Smooth muscle cell (in vitro differentiated cells): ENCODE measurements around the gene RER1. TPM values are rescaled to one million over a fixed set of nuclear protein-coding genes. Genes with fewer than 3 reads are reported as not detected.

ENCODE experiments used
- DNase-seq: peaks from one replicate; lab custom pipeline; 2025; ENCODE audit not compliant: unreplicated experiment; lab: John Stamatoyannopoulos, UW
- H2AFZ ChIP-seq: fragments of 200-600 bp; sonication (generic); 2 replicates; pipeline ENCODE4 v1.6.0; 2016; ENCODE audit warnings: antibody characterized with exemption, low read depth, mild to moderate bottlenecking
- H3F3A ChIP-seq: fragments of 200-600 bp; sonication (generic); 2 replicates; pipeline ENCODE4 v1.6.0; 2017; ENCODE audit warnings: antibody characterized with exemption, low read depth
- H3K27ac ChIP-seq: fragments of 200-600 bp; sonication (generic); 2 replicates; pipeline ENCODE4 v1.5.1; 2016; ENCODE audit warnings: low read depth, mild to moderate bottlenecking
- H3K27me3 ChIP-seq: fragments of 200-600 bp; sonication (generic); 2 replicates; pipeline ENCODE4 v1.6.1; 2016; ENCODE audit warnings: low read depth, mild to moderate bottlenecking
- H3K36me3 ChIP-seq: fragments of 200-600 bp; sonication (generic); 2 replicates; pipeline ENCODE4 v1.5.1; 2016; ENCODE audit warnings: low read depth
- H3K4me1 ChIP-seq: fragments of 200-600 bp; sonication (generic); 2 replicates; pipeline ENCODE4 v1.5.1; 2016; ENCODE audit warnings: low read depth
- H3K4me2 ChIP-seq: fragments of 200-600 bp; sonication (generic); 2 replicates; pipeline ENCODE4 v1.6.0; 2016; ENCODE audit warnings: mild to moderate bottlenecking
- H3K4me3 ChIP-seq: fragments of 200-600 bp; sonication (generic); 2 replicates; pipeline ENCODE4 v1.5.1; 2016; ENCODE audit warnings: mild to moderate bottlenecking
- H3K79me2 ChIP-seq: fragments of 200-600 bp; sonication (generic); 2 replicates; pipeline ENCODE4 v1.6.0; 2016; ENCODE audit warnings: low read depth, mild to moderate bottlenecking
- H3K9ac ChIP-seq: fragments of 200-600 bp; sonication (generic); 2 replicates; pipeline ENCODE4 v1.6.0; 2016; ENCODE audit warnings: low read depth
- H3K9me3 ChIP-seq: fragments of 200-600 bp; sonication (generic); replicated peaks from 2 replicates; pipeline ENCODE4 v1.5.1; 2016; ENCODE audit warnings: low read depth
- H4K20me1 ChIP-seq: fragments of 200-600 bp; sonication (generic); 2 replicates; pipeline ENCODE4 v1.6.0; 2016; ENCODE audit warnings: low read depth
- CTCF ChIP-seq: fragments of 200-600 bp; sonication (generic); IDR thresholded peaks from 2 replicates; pipeline ENCODE4 v1.5.1; 2017; ENCODE audit warnings: borderline replicate concordance, mild to moderate bottlenecking, antibody characterized with exemption; ENCODE audit not compliant: insufficient read depth, poor library complexity, severe bottlenecking
- WGBS: methylation state at CpG from one replicate; pipeline ENCODE4 v1.1.7; 2016; ENCODE audit warnings: low lambda C conversion rate; 5-methylcytosine and 5-hydroxymethylcytosine counted together
- polyA plus RNA-seq: library from polyadenylated mRNA; unstranded; fragments of >200 nt; fragmentation: Nextera tagmentation; extraction: Ambion mirVana; gene quantifications from 2 replicates; pipeline ENCODE4 v1.2.1, GENCODE V29; 2016
- total RNA-seq: library from RNA; depleted of rRNA; stranded (reverse); fragments of >200 nt; gene quantifications from 2 replicates; pipeline ENCODE4 v1.2.3, GENCODE V29; 2014

The RER1 gene
- total and polyA plus RNA-seq, 2 experiments from 2014 or later: 101 to 269 TPM

GRCh38 chr1:2346691-2347408, 44.8 kb upstream of the RER1 start:
- H3K4me1 ChIP-seq: peaks cover 15% of the 10 kb centered on the region
- no peak overlapping the region for H3K4me3 ChIP-seq
- no peaks in the 10 kb centered on the region for H3K79me2 ChIP-seq
- no peak overlapping the region for H3K9ac ChIP-seq
- no peak overlapping the region for H3K27ac ChIP-seq
- no peaks in the 10 kb centered on the region for H4K20me1 ChIP-seq
- DNase-seq: no peak
- no peak for TF ChIP-seq CTCF
- H3K4me2 ChIP-seq: no peak overlapping the region
- 89% methylated on average over 17 of the region's 17 CpGs for WGBS
- H3F3A ChIP-seq: no peaks in the 10 kb centered on the region
- no peaks in the 10 kb centered on the region for H3K36me3 ChIP-seq
- no peaks in the 10 kb centered on the region for H3K27me3 ChIP-seq
- no peak overlapping the region for H2AFZ ChIP-seq
- no peaks in the 10 kb centered on the region for H3K9me3 ChIP-seq

GRCh38 chr1:2347409-2347785, 44.2 kb upstream of the RER1 start:
- no peak for TF ChIP-seq CTCF
- no peak overlapping the region for H3K27ac ChIP-seq
- WGBS: 94% methylated on average over 13 of the region's 13 CpGs

GRCh38 chr1:2347896-2348295, 43.7 kb upstream of the RER1 start:
- Histone ChIP-seq H3K4me2 (no peak overlapping the region), H3K4me1 (peaks cover 15% of the 10 kb centered on the region), H3F3A (no peaks in the 10 kb centered on the region), H3K4me3 (no peak overlapping the region), H2AFZ (no peak overlapping the region), H3K9me3 (no peaks in the 10 kb centered on the region), H3K79me2 (no peaks in the 10 kb centered on the region), H4K20me1 (no peaks in the 10 kb centered on the region), H3K36me3 (no peaks in the 10 kb centered on the region), H3K27me3 (no peaks in the 10 kb centered on the region), H3K9ac (no peak overlapping the region), H3K27ac (no peak overlapping the region)
- no peak for DNase-seq
- no peak for TF ChIP-seq CTCF
- WGBS: 89% methylated on average over 23 of the region's 23 CpGs

More at GRCh38 chr1:2347409-2347785, 44.2 kb upstream of the RER1 start:
- no peak for DNase-seq
- no peaks in the 10 kb centered on the region for H3K79me2 ChIP-seq
- H3K27me3 ChIP-seq: no peaks in the 10 kb centered on the region
- peaks cover 15% of the 10 kb centered on the region for H3K4me1 ChIP-seq
- no peak overlapping the region for H3K9ac ChIP-seq
- no peak overlapping the region for H3K4me3 ChIP-seq
- no peaks in the 10 kb centered on the region for H3K36me3 ChIP-seq
- no peak overlapping the region for H2AFZ ChIP-seq
- H3K4me2 ChIP-seq: no peak overlapping the region
- no peaks in the 10 kb centered on the region for H4K20me1 ChIP-seq
- H3K9me3 ChIP-seq: no peaks in the 10 kb centered on the region
- no peaks in the 10 kb centered on the region for H3F3A ChIP-seq
